HFFc6 (cell line): ENCODE results near the gene ZNF804A. TPM values are rescaled to one million over a fixed set of nuclear protein-coding genes. Genes with fewer than 3 reads are reported as not detected.

ENCODE experiments used
- DNase-seq: peaks from one replicate; pipeline ENCODE4 v3.0.0-alpha.2; 2018
- H3K27ac Mint-ChIP-seq: 2 replicates; pipeline ENCODE4 v1.8.0; 2020; ENCODE audit warnings: mild to moderate bottlenecking, mixed read lengths
- H3K27me3 Mint-ChIP-seq: 2 replicates; pipeline ENCODE4 v1.8.0; 2021; ENCODE audit warnings: mild to moderate bottlenecking, moderate library complexity, mixed read lengths; ENCODE audit not compliant: insufficient read depth
- H3K36me3 Mint-ChIP-seq: 2 replicates; pipeline ENCODE4 v1.8.0; 2021; ENCODE audit warnings: low read depth, mixed read lengths
- H3K4me1 Mint-ChIP-seq: 2 replicates; pipeline ENCODE4 v1.8.0; 2020; ENCODE audit warnings: low read depth, mixed read lengths
- H3K4me3 Mint-ChIP-seq: 2 replicates; pipeline ENCODE4 v1.8.0; 2020; ENCODE audit warnings: mild to moderate bottlenecking, moderate library complexity, mixed read lengths
- H3K9me3 Mint-ChIP-seq: 2 replicates; pipeline ENCODE4 v1.8.0; 2020; ENCODE audit warnings: mild to moderate bottlenecking, mixed read lengths
- CTCF ChIP-seq: fragments of 200-600 bp; sonication (generic); IDR thresholded peaks from 2 replicates; pipeline ENCODE4 v1.5.0; 2021; ENCODE audit warnings: antibody characterized with exemption, mild to moderate bottlenecking
- total RNA-seq, 6 experiments: library from RNA; stranded (reverse); fragmentation: NEBNext Ultra II Directional; extraction: Animal tissue kit (Norgen Biotek cat#: 25700); gene quantifications; 2 replicates in 1 of 6; 3 replicates in 5 of 6; pipeline ENCODE4 v1.2.3, GENCODE V29; 2021

Gene ZNF804A
- total RNA-seq, 6 experiments from 2014 or later = 0.03 to 0.13 (median 0.05) TPM; not detected in 1

- TF ChIP-seq CTCF = no peak
- H3K4me3 Mint-ChIP-seq = no peak overlapping the region
- 0 out of 2 replicates have a peak, but pooled peaks cover 4% of the 10 kb centered on the region for H3K36me3 Mint-ChIP-seq
- no peaks in the 10 kb centered on the region for H3K4me1 Mint-ChIP-seq
- H3K27ac Mint-ChIP-seq = no peak overlapping the region
- no peaks in the 10 kb centered on the region for H3K27me3 Mint-ChIP-seq
- H3K9me3 Mint-ChIP-seq = peaks cover 60% of the 10 kb centered on the region
- DNase-seq = no peak
Observed at GRCh38 chr2:184923751-184924150, 325.4 kb downstream of the ZNF804A start.

- Mint-ChIP-seq H3K9me3 (peaks cover 41% of the 10 kb centered on the region), H3K4me3 (no peak overlapping the region), H3K36me3 (no peaks in the 10 kb centered on the region), H3K4me1 (no peaks in the 10 kb centered on the region), H3K27me3 (no peaks in the 10 kb centered on the region), H3K27ac (no peak overlapping the region)
- TF ChIP-seq CTCF = no peak
- DNase-seq = no peak
Observed at GRCh38 chr2:184927040-184927439, 328.7 kb downstream of the ZNF804A start.

- Mint-ChIP-seq H3K27ac (no peak overlapping the region), H3K27me3 (no peaks in the 10 kb centered on the region), H3K9me3 (peaks cover 25% of the 10 kb centered on the region), H3K36me3 (peaks cover 6% of the 10 kb centered on the region), H3K4me3 (no peak overlapping the region), H3K4me1 (no peaks in the 10 kb centered on the region)
- no peak for TF ChIP-seq CTCF
- DNase-seq = no peak
Observed at GRCh38 chr2:184936761-184937160, 338.4 kb downstream of the ZNF804A start.

- Mint-ChIP-seq H3K4me1 (no peaks in the 10 kb centered on the region), H3K36me3 (peaks cover 6% of the 10 kb centered on the region), H3K9me3 (peaks cover 31% of the 10 kb centered on the region), H3K4me3 (no peak overlapping the region), H3K27ac (no peak overlapping the region), H3K27me3 (no peaks in the 10 kb centered on the region)
- no peak for DNase-seq
- TF ChIP-seq CTCF = no peak
Observed at GRCh38 chr2:184938221-184938985, 340.1 kb downstream of the ZNF804A start.

- peaks cover 13% of the 10 kb centered on the region for H3K9me3 Mint-ChIP-seq
- H3K4me3 Mint-ChIP-seq = no peak overlapping the region
- no peak for DNase-seq
- H3K4me1 Mint-ChIP-seq = no peaks in the 10 kb centered on the region
- no peaks in the 10 kb centered on the region for H3K36me3 Mint-ChIP-seq
- TF ChIP-seq CTCF = no peak
- H3K27me3 Mint-ChIP-seq = no peaks in the 10 kb centered on the region; the same call in 1 of the 2 replicates
- H3K27ac Mint-ChIP-seq = no peak overlapping the region
Observed at GRCh38 chr2:184945326-184945725, 347.0 kb downstream of the ZNF804A start.
